Activated naive CD4-positive, alpha-beta T cell treated with anti-CD3 and anti-CD28 coated beads, Interleukin-2, amount 50 U/mL, for 16 hours (primary cell): ENCODE data around the gene AS3MT.
"Not testable (repeated sequence)": the region's sequence is repeated elsewhere in the genome, so short reads cannot be mapped to it uniquely, and the experiment has no call there.

Source experiments
- DNase-seq: peaks from one replicate; pipeline ENCODE4 v3.0.0-alpha.2; 2020

Gene AS3MT, protein sequence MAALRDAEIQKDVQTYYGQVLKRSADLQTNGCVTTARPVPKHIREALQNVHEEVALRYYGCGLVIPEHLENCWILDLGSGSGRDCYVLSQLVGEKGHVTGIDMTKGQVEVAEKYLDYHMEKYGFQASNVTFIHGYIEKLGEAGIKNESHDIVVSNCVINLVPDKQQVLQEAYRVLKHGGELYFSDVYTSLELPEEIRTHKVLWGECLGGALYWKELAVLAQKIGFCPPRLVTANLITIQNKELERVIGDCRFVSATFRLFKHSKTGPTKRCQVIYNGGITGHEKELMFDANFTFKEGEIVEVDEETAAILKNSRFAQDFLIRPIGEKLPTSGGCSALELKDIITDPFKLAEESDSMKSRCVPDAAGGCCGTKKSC

DNA sequence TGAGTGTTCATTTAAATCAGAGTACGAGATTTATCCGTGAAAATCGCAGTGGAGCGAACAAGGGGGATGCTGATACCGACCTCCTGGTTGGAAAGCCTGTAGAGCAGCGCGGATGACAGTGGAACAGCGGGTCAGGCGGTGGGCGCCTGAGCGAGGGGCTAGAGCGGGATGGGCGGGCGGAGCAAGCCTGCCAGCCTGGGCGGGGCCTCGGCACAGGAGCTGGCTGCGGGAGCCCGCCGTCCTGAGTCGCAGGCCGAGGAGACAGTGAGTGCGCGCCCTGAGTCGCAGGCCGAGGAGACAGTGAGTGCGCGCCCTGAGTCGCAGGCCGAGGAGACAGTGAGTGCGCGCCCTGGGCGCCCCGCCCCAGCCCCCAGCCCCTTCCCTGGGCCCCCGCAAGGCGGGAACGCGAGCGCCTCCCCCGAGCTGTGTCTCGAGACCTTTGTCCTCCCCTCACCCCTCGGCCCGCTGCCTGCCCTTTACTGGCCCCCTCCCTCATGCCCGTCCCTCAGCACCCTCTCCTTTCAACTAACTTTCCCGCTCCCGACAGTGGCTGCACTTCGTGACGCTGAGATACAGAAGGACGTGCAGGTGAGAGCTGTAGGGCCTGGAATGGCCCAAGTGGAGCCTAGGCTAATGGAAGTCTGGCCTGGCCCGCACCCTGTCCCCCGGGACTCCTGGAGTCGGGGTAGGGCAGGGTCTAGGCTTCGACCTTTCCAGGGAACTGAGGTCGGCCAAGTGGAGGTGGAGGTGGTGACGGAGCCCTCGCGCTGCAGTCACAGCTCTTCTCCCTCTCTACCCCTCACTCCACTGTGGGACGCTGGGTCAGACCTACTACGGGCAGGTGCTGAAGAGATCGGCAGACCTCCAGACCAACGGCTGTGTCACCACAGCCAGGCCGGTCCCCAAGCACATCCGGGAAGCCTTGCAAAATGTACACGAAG, at the start of gene AS3MT:
Gene AS3MT (plus strand): TSS at position 213 of the 941 bp plus-strand sequence. CDS start 123 bp downstream, at position 336.
- DNase-seq = peak; percentile 15

DNA sequence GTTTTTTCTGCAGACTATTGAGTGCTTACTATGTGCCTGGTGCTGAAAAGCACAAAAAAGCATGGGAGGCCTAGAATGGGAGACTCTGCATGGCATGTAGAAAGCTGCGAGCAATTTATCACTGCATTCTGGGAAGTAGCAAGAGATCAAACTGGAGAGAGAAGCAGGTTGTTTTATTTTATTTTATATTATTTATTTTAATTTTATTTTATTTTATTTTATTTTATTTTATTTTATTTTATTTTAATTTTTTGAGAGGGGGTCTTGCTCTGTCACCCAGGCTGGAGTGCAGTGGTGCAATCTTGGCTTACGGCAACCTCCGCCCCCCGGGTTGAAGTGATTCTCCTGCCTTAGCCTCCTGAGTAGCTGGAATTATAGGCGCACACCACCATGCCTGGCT, 49.3 kb upstream of the AS3MT start:
- DNase-seq = not testable (repeated sequence)

DNA sequence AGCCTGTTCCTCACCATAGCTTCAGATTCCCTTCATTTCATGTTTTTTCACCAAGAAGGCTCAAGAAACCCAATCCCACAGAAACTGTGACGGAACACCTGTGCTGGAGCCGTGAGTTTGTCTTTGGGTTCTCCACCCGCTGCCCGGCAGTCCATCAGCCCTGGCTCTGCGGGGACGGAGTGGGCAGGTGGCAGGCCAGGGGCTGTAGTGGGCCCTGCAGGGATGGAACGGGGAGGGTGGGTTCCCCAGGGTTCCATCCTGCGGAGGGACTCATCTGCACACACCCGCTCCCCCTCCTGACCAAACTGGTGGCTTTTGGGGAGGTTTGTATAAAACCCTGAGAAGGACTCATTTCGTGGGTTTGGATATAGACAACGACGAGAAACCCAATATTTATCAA, 47.0 kb upstream of the AS3MT start:
- no peak for DNase-seq

DNA sequence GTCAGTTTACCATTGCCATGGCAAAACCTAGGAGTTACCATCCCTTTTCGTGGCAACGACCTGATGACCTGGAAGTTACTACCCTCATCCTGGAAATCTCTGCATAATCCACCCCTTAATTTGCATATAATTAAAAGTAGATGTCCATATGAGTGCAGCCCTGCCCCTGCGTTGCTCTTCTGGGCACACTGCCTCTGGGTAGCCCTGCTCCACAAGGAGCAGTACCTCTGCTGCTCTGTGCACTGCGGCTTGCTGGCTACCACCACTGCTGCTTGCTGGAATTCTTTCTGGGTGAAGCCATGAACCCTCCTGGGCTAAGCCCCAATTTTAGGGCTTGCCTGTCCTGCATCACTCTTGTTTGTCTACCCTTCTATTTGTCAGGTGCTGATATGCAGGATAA, 44.6 kb upstream of the AS3MT start:
- no peak for DNase-seq

DNA sequence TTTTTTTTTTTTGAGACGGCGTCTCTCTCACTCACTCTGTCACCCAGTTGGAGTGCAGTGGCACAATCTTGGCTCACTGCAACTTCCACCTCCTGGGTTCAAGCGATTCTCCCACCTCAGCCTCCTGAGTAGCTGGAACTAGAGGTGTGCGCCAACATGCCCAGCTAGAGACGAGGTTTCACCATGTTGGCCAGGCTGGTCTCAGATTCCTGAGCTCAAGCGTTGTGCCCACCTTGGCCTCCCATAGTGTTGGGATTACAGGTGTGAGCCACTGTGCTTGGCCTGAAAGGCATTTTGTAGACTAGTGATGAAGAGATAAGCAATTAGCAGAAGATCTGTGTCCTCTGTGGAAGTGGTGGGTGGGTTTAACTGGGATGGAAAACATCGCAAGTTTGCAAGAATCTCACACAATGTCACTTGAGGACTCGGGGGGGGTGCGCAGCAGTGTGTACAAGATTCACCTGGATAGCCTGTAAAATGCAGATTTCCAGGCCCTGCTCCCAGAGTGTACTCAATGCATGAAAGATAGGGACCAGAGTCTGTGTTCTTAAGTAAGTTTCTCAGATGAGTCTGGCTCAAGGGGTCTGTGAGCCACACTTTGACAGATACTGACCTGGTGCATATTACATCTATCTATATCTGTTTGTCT, 43.0 kb upstream of the AS3MT start:
- DNase-seq = no peak

DNA sequence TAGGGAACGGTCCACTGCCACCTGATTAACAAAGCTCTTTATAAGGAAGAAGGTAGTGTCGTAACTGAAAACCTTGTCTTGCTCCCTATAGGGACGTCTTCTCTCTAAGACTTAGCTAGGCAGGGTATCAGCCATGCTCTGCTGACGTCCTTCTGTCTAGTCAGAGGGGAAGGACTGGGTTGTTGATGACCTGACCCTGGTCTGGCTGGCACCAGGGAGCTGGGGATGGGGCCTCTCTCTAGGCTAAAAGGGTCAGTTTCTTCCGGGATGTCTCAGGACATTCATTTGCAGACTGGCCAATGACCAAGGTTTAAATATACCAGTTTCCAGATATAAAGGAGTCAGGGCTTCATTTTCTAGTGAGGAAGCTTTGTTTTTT, 41.7 kb upstream of the AS3MT start:
- DNase-seq = no peak

DNA sequence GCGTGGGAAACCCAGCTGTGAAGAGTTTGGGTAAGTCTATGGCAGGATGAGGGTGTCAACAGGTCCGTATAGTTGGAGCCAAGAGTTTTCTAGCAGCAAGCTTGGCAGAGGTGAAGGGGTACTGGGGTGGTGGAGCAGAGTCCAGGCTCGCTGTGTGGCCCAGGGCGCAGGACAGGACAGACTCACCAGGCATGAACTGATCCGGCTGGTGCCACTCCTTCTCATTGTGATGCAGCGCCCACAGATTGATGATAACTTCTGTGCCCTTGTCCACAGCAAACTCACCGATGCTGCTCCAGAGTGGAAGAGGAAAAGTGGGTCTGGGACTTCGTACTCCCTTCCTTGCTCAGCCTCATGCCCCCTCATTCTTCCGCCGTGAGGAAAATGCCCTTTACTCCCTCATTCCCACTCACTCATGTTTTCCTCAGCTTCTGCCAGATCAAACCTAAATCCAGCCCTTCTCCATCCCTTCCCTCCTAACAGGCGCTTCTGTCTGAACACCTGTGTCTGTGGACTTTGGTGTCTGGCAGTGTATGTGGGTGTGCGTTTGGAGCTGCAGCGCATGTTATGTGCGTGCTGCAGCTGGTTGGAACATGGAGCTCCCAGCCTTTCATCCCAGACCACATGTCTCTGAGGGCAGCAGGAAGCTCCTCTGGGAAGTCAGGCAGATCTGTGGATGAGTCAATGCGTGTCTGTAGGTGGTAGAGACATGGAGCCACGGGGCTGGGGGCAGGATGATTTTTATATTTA, 37.8 kb upstream of the AS3MT start:
- DNase-seq = no peak

DNA sequence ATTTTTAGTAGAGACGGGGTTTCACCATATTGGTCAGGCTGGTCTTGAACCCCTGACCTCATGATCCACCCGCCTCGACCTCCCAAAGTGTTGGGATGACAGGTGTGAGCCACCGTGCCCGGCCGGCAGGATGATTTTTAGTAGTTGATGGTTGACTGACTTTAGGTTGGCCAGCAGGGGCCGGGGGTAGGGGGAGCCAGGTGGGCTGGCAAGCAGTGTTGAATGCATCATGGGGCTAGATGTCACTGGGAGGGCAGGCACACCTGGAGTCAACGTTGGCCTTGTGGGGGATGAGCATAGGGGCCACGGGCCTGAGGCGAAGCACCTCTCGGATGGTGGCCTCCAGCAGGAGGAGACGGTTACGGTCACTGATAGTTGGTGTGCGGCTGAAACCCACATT, 37.0 kb upstream of the AS3MT start:
- DNase-seq = no peak

DNA sequence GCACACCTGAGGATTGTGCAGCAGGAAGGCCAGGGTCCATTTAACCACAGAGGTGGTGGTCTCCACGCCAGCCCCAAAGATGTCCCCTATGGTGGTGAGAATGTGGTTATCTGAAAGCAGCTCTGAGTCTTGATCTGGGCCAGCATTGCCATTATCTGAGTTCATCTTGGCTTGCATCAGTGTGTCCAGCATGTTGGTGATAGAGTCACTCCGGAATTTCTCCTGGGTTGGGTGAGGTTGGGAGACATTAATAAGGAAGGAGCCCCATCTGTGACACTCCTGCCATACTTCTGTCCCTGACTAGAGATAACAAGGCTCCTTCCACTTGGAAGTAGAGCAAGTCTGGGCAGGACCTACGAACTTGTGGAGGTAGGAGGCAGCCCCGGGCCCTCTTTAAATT, 36.3 kb upstream of the AS3MT start:
- no peak for DNase-seq

DNA sequence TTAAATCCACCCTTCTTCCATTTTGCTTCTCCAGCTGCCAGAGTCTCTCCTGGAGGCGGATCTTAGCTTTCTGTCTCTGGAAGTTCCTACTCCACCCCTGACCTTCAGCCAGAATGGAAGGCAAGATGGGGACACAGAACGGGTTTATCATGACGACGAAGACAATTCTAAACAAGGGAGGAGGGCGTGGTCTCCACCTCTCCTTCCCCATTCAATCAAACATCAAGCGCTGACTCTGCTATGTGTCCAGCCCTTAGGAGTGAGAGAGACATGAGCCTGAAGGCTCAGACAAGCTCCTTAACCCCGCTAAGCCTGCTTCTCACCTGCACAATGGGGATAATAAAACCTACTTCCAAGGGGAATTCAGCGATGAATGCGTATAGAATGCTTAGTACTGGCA, 35.1 kb upstream of the AS3MT start:
- no peak for DNase-seq

DNA sequence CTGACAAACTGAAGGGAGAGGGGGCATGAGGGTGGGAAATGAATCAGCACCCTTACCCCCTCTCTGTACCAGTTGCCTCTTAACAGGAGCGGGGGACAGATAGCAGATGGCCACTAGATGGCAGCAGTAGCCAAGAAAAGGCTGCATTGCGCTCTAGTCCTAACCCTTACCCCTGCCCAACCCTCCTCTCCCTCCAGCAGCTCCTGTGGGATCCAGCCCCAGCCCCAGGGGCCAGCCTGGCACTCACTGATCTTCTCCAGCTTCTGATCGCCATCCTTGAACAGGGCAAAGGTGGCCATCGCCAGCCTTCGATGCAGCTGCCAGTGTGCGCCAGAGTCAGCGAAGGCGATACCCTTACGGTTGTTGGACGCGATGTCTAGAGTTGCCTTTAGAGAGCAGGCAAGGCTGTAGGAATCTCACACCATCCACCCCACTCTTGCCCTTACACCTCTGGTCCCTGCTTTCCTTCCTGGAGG, 34.2 kb upstream of the AS3MT start:
- DNase-seq = peak; percentile 75

DNA sequence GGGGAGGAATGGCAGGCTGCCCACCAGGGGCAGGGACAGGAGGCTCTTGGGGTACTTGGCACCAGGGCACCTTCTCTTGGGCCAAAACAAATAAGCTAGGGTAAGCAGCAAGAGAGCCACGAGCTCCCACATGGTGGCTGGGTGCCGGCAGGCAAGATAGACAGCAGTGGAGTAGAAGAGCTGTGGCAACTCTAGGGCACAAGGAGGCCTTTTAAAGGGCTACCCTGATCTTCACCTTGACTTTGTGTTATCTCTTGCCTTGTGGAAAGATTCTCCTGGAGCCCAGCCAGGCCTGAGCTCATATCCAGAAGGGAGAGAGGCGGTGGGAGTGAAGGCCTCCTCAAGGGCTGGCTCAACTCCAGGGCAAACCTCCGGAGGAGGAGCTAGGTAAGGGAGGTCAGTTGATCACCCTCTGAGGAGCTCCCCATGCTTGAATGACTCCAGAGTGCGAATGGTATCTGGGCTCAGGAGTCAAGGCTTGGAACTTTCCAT, 32.0 kb upstream of the AS3MT start, which contains the start of gene CYP17A1:
Gene CYP17A1 (minus strand): TSS at position 184 of the 492 bp plus-strand sequence. CDS start 52 bp downstream, at position 132.
- no peak for DNase-seq

DNA sequence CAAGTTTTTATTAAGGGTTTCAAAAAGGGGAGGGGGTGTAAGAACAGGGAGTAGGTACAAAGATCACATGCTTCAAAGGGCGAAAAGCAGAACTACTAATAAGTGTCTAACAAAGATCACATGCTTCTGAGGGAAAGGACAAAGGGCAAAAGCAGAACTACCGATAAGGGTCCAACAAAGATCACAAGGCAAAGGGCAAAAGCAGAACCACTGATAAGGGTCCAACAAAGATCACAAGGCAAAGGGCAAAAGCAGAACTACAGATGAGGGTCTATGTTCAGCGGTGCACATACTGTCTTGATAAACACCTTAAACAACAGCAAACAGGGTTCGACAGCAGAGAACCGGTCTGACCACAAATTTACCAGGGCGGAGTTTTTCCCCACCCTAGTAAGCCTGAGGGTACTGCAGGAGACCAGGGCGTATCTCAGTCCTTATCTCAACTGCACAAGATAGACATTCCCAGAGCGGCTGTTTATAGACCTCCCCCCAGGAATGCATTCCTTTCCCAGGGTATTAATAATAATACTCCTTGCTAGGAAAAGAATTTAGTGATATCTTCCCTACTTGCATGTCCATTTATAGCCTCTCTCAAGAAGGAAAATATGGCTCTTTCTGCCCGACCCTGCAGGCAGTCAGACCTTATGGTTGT, 30.9 kb upstream of the AS3MT start:
- not testable (repeated sequence) for DNase-seq

DNA sequence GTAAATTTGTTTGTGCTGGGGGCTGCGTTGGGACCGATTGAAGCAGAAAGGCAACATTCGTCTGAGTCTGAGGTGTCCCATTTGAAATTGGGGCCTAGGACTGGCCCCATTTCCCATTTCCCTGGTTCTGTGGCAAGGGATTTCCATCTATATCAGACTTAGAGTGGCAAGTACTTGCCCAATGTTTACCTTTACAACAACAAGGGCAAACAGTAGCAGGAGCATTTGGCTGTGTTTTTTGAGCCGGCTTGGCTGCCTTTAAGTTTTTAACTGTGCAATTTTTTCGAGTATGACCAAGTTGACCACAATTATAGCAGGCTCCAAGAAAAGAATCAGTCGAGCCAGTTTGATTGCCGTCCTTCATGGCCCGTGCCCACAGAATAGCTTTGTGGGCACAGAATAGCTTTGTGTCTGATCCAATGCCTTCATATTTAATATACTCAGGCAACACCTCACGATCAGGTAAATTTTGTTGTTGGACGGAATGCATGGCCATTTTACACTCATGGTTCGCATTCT, 27.4 kb upstream of the AS3MT start:
- no peak for DNase-seq

DNA sequence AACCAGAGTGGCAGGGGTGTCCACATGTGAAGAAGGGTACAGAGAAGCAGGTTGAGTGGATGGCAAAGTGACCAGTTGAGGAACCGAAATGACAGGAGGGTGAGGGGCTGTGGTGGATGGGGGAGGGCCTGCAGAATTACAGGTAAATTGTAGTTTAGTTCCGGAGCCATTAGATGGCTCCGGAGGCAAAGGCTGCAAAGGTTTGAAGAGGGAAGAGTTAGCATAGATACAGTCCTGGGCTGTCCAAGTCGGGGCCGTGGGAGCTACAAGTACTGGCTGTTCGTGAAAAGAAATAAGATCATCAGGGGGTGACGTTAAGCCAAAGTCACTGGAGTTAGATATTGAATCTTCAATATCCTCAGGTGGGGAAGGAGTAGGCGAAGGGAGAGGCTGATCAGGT, 26.1 kb upstream of the AS3MT start:
- not testable (repeated sequence) for DNase-seq

DNA sequence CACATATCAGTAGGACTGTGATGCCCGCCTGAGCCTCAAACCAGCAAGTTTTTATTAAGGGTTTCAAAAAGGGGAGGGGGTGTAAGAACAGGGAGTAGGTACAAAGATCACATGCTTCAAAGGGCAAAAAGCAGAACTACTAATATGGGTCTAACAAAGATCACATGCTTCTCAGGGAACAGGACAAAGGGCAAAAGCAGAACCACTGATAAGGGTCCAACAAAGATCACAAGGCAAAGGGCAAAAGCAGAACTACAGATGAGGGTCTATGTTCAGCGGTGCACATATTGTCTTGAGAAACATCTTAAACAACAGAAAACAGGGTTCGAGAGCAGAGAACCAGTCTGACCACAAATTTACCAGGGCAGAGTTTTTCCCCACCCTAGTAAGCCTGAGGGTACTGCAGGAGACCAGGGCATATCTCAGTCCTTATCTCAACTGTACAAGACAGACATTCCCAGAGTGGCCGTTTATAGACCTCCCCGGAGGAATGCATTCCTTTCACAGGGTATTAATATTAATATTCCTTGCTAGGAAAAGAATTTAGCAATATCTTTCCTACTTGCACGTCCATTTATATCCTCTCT, 25.0 kb upstream of the AS3MT start:
- not testable (repeated sequence) for DNase-seq

DNA sequence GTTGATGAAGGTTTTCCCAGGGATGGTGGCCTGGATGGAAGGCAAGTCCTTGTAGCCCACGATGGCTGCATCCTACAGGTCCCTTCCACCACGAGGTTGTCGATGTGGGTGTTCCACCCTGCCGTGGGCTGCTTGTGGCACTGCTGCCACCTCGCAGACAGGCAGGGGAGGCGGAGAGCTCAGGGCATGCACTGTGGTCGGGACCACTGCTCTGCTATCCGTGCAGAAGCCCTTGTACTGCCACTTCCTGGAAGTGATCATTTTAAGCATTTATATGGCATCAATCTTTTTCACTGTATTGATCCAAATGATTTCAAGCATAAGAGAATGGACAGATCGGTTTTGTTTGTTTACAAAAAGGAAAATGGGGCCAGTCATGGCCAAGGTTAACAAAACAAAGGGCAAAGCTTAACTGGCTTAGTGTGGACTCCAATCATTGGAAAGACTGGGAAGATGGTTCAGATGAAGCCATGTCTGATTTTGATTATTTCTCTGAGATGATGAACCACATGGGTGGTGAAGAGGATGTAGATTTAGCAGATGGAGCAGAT, 23.8 kb upstream of the AS3MT start:
- no peak for DNase-seq

DNA sequence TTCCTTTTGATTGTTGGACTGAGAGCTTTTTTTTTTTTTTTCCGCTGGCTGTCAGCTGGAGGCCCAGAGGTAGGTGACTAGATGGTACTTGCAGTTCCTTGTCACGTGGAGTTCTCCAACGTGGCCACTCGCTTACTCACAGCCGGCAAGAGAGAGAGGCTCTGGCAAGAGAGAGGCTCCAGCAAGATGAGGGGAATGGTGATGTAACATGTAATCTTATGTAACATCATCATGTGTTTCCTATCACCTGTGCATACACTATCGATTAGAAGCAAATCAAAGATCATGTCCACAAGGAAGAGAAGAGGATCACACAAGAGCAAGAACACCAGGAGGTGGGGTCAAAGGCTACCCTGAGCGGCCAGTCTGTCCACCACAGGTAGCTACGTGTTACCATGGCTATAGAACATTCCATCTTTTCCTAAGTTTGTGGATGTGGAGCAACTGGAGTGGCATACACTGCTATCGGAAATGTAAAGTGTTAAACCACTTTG, 19.2 kb upstream of the AS3MT start:
- no peak for DNase-seq

DNA sequence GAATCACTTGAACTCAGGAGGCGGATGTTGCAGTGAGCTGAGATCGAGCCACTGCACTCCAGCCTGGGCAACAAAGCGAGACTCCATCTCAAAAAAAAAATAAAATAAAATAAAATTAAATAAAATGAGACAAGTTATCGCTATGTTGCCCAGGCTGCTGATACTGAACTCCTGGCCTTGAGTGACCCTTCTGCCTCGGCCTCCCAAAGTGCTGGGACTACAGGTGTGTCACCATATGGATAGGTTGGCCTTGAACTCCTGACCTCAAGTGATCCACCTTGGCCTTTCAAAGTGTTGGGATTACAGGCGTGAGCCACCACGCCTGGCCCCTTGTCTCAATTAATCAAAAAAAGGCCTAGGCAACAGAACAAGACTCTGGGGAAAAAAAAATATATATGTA, 16.0 kb upstream of the AS3MT start:
- not testable (repeated sequence) for DNase-seq

DNA sequence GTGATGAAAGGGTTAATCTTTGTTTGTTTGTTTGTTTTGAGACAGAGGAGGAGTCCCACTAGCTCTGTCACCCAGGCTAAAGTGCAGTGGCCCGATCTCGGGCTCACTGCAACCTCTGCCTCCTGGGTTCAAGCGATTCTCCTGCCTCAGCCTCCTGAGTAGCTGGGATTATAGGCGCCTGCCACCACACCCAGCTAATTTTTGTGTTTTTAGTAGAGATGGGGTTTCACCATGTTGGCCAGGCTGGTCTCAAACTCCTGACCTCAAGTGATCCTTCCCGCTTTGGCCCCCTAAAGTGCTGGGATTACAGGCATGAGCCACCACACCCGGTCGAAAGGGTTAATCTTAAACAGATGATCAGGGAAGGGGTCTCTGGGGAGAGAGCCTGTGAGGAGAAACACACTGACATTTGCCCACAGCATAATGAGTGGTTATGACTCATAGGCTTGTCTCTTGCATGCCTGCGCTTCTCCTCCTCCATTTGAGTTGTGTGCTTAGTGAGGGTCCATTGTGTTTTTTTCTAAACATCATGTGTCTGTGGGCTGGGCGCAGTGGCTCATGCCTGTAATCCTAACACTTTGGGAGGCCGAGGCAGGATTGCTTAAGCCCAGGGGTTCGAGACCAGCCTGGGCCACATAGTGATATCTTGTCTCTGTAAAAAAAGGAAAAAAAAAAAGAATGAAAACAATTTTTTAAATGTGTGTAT, 13.4 kb upstream of the AS3MT start:
- not testable (repeated sequence) for DNase-seq
